ENCODE measurements around the gene ABHD8.

Gene ABHD8

GRCh38 chr19:17266026-17266425 is 37.2 kb downstream of the ABHD8 start:
- no peak for DNase-seq

GRCh38 chr19:17264641-17264979 is 38.6 kb downstream of the ABHD8 start, which contains the start of gene USHBP1:
TSS of gene USHBP1 (minus strand) at chr19:17264745. CDS start at chr19:17264299, 446 bp downstream.
- no peak for DNase-seq

GRCh38 chr19:17263712-17264640 is 39.2 kb downstream of the ABHD8 start:
- no peak for DNase-seq

- DNase-seq = no peak
These were observed 40.7 kb downstream of the ABHD8 start for GRCh38 chr19:17262557-17262956.

GRCh38 chr19:17260842-17261325 is 42.3 kb downstream of the ABHD8 start:
- peak; percentile 64 for DNase-seq

GRCh38 chr19:17259934-17260333 is 43.3 kb downstream of the ABHD8 start:
- no peak for DNase-seq

- DNase-seq = no peak
These were observed 44.0 kb downstream of the ABHD8 start for GRCh38 chr19:17259118-17259780.

- no peak for DNase-seq
These were observed 47.1 kb downstream of the ABHD8 start for GRCh38 chr19:17256130-17256529.

- no peak for DNase-seq
These were observed 48.0 kb downstream of the ABHD8 start for GRCh38 chr19:17255150-17255621.

- no peak for DNase-seq
These were observed 48.6 kb downstream of the ABHD8 start for GRCh38 chr19:17254636-17255035.

GRCh38 chr19:17249887-17250548 is 53.2 kb downstream of the ABHD8 start:
- DNase-seq = no peak

- DNase-seq = no peak
These were observed 55.0 kb downstream of the ABHD8 start for GRCh38 chr19:17248011-17248776.

- no peak for DNase-seq
These were observed 56.4 kb downstream of the ABHD8 start for GRCh38 chr19:17246681-17247425.

GRCh38 chr19:17245535-17245984 is 57.7 kb downstream of the ABHD8 start, which contains the start of gene NR2F6:
TSS of gene NR2F6 (minus strand) at chr19:17245919. CDS start at chr19:17245220, 699 bp downstream.
- DNase-seq = no peak

GRCh38 chr19:17244618-17245534 is 58.3 kb downstream of the ABHD8 start:
- no peak for DNase-seq

- DNase-seq = peak; percentile 18
These were observed 59.2 kb downstream of the ABHD8 start for GRCh38 chr19:17243830-17244617.

- DNase-seq = no peak
These were observed 59.9 kb downstream of the ABHD8 start for GRCh38 chr19:17243211-17243829.

GRCh38 chr19:17242431-17243208 is 60.6 kb downstream of the ABHD8 start:
- no peak for DNase-seq
